Measurements from ENCODE around the gene CBX5.
"Not testable (repeated sequence)": the region's sequence is repeated elsewhere in the genome, so short reads cannot be mapped to it uniquely, and the experiment has no call there.

CBX5 gene

GRCh38 chr12:54197431-54197909, 82.5 kb downstream of the CBX5 start:
- peak; percentile 17 for DNase-seq (ENCODE audit: low spot score)

DNA sequence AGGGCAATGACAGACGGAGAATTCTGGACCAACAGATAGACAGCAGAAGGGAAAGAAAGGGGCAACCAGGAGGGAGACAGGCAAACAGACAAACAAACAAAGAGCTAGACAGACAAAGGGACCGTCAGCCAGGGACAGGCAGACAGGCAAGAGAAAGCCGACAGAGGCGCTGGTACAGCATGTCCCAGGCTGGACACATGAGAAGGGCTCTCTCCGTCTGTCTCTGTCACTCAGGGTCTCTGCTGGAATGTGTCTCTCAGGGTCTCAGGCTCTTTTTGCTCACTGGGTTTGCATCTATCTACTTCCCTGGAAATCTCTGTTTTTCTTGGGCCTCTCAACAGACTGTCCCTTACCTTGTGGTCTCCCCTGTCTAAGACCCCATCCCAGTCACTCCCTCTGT, 82.9 kb downstream of the CBX5 start:
- DNase-seq (ENCODE audit: low spot score) = no peak

DNA sequence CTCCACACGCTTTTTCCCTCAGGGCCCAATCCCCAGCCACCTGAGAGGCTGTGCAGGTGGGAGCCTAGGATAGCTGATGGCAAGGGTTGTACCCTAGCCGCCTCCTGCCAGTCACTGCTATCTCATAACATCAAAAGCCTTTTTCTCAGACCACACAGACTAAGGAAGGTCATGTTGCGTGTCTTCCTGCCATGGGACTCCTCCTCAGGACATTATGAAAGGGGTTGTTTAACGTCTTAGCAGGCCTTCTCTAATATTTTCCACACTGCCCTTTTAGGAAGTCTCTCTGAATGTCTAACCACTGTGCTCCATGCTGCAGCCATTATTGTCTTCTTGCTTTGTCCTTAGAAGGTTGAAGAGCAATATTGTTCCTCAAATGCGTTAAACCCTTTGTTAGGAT, 83.5 kb downstream of the CBX5 start:
- no peak for DNase-seq (ENCODE audit: low spot score)

DNA sequence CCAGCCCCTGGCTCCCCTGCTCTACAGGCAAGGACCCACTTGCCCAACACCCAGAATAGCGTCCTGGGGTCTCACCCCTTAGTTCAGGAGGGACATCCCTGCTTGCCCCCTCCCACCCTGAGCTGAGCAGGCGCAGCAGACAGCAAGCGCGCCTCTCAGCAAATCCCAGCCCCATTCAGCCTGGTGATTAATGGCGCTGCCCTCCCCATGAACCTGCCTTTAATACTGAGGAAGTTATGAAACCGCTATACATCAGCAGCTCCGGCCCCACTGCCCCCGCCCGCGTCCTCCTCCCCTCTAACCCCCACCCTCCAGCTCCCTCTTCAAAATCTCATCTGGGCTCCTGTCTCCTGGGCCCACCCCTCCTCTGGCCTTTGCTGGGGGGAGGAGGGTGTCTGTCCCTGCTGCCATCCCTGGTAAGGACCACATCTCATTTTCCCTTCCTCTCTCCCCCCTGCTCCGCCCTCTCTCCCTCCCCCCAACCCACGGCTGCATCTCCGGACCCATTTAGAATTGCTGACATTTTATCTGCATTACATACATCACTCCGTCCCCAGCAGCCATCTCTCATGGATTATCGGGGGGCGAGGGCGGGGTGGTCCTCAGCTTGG, 84.1 kb downstream of the CBX5 start:
- DNase-seq (ENCODE audit: low spot score) = no peak

- no peak for DNase-seq (ENCODE audit: low spot score)
Observed at GRCh38 chr12:54195080-54195736, 84.7 kb downstream of the CBX5 start.

- DNase-seq (ENCODE audit: low spot score) = not testable (repeated sequence)
Observed at GRCh38 chr12:54194611-54195010, 85.3 kb downstream of the CBX5 start.

GRCh38 chr12:54193434-54193833, 86.5 kb downstream of the CBX5 start:
- DNase-seq (ENCODE audit: low spot score) = no peak

GRCh38 chr12:54191550-54192022, 88.3 kb downstream of the CBX5 start:
- peak; percentile 85 for DNase-seq (ENCODE audit: low spot score)

GRCh38 chr12:54191126-54191525, 88.8 kb downstream of the CBX5 start:
- no peak for DNase-seq (ENCODE audit: low spot score)

- no peak for DNase-seq (ENCODE audit: low spot score)
Observed at GRCh38 chr12:54189198-54189539, 90.8 kb downstream of the CBX5 start.

GRCh38 chr12:54187075-54187474, 92.8 kb downstream of the CBX5 start:
- DNase-seq (ENCODE audit: low spot score) = no peak

GRCh38 chr12:54185919-54186318, 94.0 kb downstream of the CBX5 start:
- DNase-seq (ENCODE audit: low spot score) = no peak

GRCh38 chr12:54185297-54185696, 94.6 kb downstream of the CBX5 start:
- not testable (repeated sequence) for DNase-seq (ENCODE audit: low spot score)

DNA sequence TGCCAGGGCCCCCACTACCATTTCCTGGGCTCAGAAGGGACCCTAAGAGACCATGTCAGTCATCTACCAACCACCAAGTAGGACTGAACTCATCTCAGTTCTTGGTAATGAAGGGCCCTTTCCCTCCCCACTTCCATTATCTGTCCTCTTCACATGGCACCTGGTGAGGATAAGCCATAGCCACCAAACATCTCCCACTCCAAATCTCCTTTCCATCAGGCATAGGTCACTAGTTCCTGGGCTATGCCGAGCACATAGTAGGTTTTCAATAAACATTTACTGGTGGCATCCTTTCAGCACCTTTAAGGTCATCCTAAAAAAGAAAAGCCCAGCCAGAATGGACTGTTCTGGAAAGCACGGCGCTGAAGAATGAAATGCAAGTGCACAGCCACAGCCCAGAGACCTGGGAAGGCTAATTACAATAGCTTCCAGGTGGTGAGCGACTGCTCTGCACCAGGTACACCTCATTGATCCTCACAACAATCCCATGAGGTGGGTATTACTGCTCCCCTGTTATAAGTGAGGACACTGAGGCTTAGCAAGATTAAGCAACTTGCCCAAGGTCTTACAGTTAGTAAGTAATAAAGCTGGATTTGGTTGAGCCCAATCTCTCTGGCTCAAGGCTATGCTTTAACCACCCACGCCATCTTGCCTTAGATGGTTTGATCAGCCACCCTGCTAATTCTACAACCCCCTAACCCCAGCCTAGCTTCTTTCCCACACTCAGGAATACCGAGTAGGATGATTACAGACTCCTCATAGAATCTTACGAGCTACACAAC, 95.7 kb downstream of the CBX5 start:
- no peak for DNase-seq (ENCODE audit: low spot score)

DNA sequence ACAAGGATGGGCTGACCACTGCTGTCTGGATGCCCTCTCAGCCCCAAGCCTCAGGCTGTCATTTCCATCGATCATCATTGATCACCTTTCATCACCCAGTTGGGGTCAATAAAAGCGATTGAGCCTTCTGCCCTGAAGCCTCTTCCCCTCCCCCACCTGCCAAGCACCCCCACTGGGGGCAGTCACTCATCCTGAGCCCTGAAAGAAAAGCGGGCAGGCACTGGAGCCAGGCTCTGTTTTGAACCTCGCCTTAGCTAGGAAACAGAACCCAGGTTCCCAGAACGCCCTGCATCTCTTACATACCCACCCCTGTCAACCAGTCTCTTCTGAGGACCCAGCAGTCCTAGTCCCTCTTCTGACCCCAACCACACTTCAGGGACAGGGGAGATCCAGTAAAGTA, 96.9 kb downstream of the CBX5 start:
- DNase-seq (ENCODE audit: low spot score) = no peak

DNA sequence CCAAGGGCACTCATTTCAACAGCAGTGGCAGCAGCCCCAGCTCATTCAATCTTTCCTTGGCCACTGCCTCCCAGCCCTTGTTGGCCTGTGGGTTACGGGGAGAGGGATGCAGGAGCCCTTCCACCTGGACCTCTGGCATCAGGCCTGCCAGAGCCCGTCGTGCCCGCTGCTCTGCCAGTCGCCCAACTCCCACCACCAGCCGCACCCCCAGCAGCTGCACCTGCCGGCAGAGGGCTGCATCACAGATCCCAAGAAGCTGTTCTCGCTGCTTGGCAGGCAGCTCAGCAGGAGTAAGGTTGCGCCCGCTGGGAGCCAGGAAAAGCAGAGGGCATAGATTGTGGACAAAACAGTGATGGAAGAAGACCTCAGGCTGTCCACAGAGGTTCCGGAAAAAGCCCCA, 97.8 kb downstream of the CBX5 start:
- no peak for DNase-seq (ENCODE audit: low spot score)

Data from kidney tubule cell (primary cell).